ENCODE data around the gene GPR55.

GPR55 gene

DNA sequence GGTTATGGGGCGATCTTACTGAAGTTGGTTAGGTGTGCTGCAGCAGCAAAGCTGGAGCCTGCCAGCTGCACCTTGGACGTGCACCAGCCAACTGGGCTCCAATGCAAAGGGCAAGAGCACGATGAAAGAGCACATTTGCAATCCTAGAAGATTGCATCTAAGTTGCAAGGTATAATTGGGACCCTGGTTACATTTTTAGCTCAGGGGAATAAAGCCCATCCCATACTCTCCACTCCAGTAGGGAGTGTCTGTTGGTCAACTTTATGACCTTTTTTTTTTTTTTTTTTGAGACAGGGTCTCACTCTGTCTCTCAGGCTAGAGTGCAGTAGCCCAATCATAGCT is 22.2 kb upstream of the GPR55 start:
- TF ChIP-seq, protein P1, sequence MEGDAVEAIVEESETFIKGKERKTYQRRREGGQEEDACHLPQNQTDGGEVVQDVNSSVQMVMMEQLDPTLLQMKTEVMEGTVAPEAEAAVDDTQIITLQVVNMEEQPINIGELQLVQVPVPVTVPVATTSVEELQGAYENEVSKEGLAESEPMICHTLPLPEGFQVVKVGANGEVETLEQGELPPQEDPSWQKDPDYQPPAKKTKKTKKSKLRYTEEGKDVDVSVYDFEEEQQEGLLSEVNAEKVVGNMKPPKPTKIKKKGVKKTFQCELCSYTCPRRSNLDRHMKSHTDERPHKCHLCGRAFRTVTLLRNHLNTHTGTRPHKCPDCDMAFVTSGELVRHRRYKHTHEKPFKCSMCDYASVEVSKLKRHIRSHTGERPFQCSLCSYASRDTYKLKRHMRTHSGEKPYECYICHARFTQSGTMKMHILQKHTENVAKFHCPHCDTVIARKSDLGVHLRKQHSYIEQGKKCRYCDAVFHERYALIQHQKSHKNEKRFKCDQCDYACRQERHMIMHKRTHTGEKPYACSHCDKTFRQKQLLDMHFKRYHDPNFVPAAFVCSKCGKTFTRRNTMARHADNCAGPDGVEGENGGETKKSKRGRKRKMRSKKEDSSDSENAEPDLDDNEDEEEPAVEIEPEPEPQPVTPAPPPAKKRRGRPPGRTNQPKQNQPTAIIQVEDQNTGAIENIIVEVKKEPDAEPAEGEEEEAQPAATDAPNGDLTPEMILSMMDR (IDR thresholded peaks at IDR 0.05; ENCODE audit: unreplicated experiment in 3 of 3) = no peak
- Mint-ChIP-seq H3K4me1 (no peaks in the 10 kb centered on the region), H3K27ac (no peak overlapping the region), H3K36me3 (ENCODE audit: low read depth) (no peaks in the 10 kb centered on the region), H3K27me3 (ENCODE audit: low read depth) (peaks cover 5% of the 10 kb centered on the region), H3K4me3 (no peak overlapping the region), H3K9me3 (no peaks in the 10 kb centered on the region)

- no peaks in the 10 kb centered on the region for H3K4me1 Mint-ChIP-seq
- H3K27me3 Mint-ChIP-seq (ENCODE audit: low read depth) = peaks cover 5% of the 10 kb centered on the region
- no peaks in the 10 kb centered on the region for H3K9me3 Mint-ChIP-seq
- H3K27ac Mint-ChIP-seq = no peak overlapping the region
- H3K36me3 Mint-ChIP-seq (ENCODE audit: low read depth) = no peaks in the 10 kb centered on the region
- TF ChIP-seq, protein P1 (IDR thresholded peaks at IDR 0.05; ENCODE audit: unreplicated experiment in 3 of 3) = no peak
- no peak overlapping the region for H3K4me3 Mint-ChIP-seq
Observed at GRCh38 chr2:230946429-230947234, 21.6 kb upstream of the GPR55 start.

- Mint-ChIP-seq H3K9me3 (no peaks in the 10 kb centered on the region), H3K36me3 (ENCODE audit: low read depth) (no peaks in the 10 kb centered on the region), H3K4me3 (no peak overlapping the region), H3K4me1 (no peaks in the 10 kb centered on the region), H3K27ac (no peak overlapping the region), H3K27me3 (ENCODE audit: low read depth) (peaks cover 5% of the 10 kb centered on the region)
- TF ChIP-seq, protein P1 (IDR thresholded peaks at IDR 0.05; ENCODE audit: unreplicated experiment in 3 of 3) = no peak
Observed at GRCh38 chr2:230944757-230945372, 19.8 kb upstream of the GPR55 start.

DNA sequence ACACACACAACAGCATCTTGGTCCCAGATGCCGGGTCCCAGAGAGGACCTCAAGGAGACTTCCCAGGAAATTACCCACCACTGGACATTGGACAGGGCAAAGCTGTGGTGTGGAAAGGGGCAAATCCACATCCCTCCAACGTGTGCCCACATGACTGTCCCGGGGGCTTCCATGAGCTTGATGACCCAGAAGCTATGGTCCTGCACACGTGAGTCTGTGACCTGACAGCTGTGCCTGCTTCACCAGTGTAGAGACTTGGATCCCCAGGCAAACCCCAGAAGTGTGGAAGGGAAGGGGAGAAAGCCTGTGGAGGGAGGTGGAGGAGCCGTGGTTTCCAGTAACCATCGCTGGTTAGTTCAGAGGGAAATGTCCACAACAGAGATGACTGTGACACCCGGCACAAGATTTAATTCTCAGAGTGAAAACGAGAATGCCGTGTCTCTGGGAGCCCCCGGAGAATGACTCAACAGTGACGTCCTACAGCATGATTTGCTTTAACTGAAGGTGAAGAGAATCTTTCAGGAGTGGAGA is 19.1 kb upstream of the GPR55 start:
- H3K27ac Mint-ChIP-seq = no peak overlapping the region
- H3K9me3 Mint-ChIP-seq = no peaks in the 10 kb centered on the region
- peaks cover 9% of the 10 kb centered on the region for H3K27me3 Mint-ChIP-seq (ENCODE audit: low read depth)
- no peaks in the 10 kb centered on the region for H3K36me3 Mint-ChIP-seq (ENCODE audit: low read depth)
- no peaks in the 10 kb centered on the region for H3K4me1 Mint-ChIP-seq
- TF ChIP-seq, protein P1 (IDR thresholded peaks at IDR 0.05; ENCODE audit: unreplicated experiment in 3 of 3) = no peak
- H3K4me3 Mint-ChIP-seq = no peak overlapping the region

GRCh38 chr2:230942920-230943896 is 18.2 kb upstream of the GPR55 start:
- Mint-ChIP-seq H3K27ac (no peak overlapping the region), H3K27me3 (ENCODE audit: low read depth) (peaks cover 12% of the 10 kb centered on the region), H3K36me3 (ENCODE audit: low read depth) (no peaks in the 10 kb centered on the region), H3K9me3 (no peaks in the 10 kb centered on the region), H3K4me3 (no peak overlapping the region), H3K4me1 (no peaks in the 10 kb centered on the region)
- TF ChIP-seq, protein P1 (IDR thresholded peaks at IDR 0.05; ENCODE audit: unreplicated experiment in 3 of 3) = no peak

Data from nephron (organoid).